Hepatic stellate cell (primary cell): ENCODE measurements around the gene SLC25A6.
"Not testable (repeated sequence)": the region's sequence is repeated elsewhere in the genome, so short reads cannot be mapped to it uniquely, and the experiment has no call there.

Source experiments
- DNase-seq: peaks from one replicate; pipeline ENCODE4 v3.0.0; 2011; ENCODE audit warnings: low spot score

SLC25A6 gene

GRCh38 chrX:1389993-1390285 lies 2.0 kb downstream of the SLC25A6 start:
- no peak for DNase-seq

DNA sequence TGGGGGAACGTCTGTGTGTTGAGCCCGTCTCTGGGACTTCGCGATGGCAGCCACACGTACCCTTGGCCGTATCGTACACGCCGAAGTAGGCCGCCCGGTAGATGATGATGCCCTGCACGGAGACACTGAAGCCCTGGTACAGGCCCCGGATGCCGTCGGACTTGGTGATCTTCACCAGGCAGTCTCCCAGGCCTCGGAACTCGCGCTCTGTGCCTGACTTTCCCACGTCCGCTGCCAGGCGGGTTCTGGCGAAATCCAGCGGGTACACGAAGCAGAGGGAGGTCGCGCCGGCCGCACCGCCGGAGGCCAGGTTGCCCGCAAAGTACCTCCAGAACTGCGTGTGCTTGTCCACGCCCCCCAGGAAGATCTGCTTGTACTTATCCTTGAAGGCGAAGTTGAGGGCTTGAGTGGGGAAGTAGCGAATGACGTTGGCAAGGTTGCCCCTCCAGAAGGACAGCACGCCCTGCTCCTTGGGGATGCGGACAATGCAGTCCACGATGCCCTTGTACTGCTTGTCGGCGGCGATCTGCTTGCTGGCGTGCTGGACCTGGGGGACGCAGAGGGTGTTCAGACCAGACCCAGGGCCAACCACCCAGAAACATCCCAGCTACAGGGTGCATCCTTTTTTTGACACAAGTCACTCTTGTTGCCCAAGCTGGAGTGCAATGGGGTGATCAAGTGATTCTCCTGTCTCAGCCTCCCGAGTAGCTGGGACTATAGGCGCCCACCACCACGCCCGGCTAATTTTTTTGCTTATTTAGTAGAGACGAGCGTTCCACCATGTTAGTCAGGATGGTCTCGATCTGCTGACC lies 2.5 kb downstream of the SLC25A6 start:
- no peak for DNase-seq

DNA sequence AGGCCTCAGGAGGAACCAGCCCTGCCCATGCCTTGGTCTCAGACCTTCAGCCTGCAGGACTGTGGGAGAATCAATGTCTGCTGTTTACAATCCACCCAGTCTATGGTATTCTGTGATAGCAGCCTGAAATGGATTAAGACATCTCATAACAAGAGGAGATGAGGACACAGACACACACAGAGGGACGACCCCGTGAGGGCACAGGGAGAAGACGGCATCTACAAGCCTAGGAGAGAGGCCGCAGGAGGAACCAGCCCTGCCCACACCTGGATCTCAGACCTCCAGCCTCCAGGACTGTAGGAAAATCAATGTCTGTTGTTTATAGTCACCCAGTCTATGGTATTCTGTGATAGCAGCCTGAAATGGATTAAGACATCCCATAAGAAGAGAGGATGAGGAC lies 3.3 kb downstream of the SLC25A6 start:
- no peak for DNase-seq

GRCh38 chrX:1387141-1387776 lies 4.7 kb downstream of the SLC25A6 start:
- no peak for DNase-seq

- DNase-seq, result no peak
Observed at GRCh38 chrX:1386338-1387127, 5.4 kb downstream of the SLC25A6 start.

- no peak for DNase-seq
Observed at GRCh38 chrX:1385253-1386223, 6.4 kb downstream of the SLC25A6 start.

DNA sequence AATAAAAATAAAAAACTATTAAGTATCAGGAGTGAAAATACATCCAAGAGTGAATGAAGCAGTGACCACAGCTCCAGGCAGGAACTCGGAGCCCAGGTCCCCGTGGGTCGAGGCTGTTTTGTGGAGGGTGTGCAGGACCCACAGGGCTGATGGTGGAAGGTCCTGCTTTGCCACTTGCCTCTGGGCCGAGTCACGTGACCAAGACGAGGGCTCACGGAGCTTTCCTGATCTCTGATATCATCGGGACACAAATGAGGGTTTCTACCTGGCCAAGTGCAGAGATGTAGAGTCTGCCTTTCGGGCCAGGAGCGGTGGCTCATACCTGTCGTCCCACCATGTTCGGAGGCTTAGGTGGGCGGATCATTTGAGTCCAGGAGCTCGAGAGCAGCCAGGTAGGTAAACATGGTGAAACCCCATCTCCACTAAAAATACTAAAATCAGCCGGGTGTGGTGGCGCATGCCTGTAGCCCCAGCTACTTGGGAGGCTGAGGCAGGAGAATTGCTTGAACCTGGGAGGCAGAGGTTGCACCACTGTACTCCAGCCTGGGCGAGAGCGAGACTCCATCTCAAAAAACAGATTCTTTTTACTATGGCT lies 7.2 kb downstream of the SLC25A6 start:
- no peak for DNase-seq

- DNase-seq, result no peak
Observed at GRCh38 chrX:1380672-1381233, 11.2 kb downstream of the SLC25A6 start.

- no peak for DNase-seq
Observed at GRCh38 chrX:1378306-1378759, 13.6 kb downstream of the SLC25A6 start.

DNA sequence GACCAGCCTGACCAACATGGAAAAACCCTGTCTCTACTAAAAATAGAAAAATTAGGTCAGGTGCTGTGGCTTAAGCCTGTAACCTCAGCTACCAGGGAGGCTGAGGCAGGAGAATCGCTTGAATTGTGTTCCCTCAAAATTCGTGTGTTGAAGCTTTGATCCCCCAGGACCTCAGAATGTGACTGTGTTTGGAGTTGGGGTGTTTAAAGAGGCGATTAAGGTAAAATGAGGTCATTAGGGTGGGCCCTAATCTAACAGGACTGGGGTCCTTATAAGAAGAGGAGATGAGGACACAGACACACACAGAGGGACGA lies 23.6 kb downstream of the SLC25A6 start:
- DNase-seq, result no peak

DNA sequence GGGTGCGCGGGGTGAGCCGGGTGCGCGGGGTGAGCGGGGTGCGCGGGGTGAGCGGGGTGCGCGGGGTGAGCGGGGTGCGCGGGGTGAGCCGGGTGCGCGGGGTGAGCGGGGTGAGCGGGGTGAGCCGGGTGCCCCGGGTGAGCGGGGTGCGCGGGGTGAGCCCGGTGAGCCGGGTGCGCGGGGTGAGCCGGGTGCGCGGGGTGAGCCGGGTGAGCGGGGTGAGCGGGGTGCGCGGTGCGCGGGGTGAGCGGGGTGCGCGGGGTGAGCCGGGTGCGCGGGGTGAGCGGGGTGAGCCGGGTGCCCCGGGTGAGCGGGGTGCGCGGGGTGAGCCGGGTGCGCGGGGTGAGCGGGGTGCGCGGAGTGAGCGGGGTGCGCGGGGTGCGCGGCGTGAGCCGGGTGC lies 25.6 kb downstream of the SLC25A6 start:
- DNase-seq, result not testable (repeated sequence)

DNA sequence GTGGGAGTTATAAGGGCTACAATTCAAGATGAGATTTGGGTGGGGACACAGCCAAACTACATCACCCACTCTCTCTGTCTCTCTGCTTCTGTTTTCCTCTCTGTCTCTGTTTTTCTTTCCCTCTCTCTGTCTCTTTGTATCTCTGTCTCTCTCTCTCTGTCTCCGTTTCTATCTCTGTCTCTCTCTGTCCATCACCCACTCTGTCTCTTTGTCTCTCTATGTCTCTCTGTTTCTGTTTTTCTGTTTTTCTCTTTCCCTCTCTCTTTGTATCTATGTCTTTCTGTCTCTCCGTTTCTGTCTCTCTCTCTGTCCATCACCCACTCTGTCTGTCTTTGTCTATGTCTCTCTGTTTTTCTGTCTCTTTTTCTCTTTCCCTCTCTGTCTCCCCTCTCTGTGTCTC lies 30.0 kb downstream of the SLC25A6 start:
- no peak for DNase-seq

- no peak for DNase-seq
Observed at GRCh38 chrX:1361275-1361674, 30.6 kb downstream of the SLC25A6 start.

DNA sequence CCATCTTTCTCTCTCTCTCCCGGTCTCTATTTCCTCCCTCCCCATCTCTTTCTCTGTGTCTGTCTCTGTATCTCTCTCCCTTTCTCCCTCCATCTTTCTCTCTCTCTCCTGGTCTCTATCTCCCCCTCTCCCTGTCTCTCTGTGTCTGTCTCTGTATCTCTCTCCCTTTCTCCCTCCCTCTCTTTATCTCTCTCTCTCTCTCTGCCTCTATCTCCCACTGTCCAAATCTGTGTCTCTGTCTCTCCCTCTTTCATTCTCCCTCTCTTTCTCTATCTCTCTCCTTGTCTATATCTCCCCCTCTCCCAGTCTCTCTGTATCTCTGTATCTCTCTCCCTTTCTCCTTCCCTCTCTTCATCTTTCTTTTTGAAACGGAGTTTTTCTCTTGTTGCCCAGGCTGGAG lies 31.7 kb downstream of the SLC25A6 start:
- DNase-seq, result no peak

DNA sequence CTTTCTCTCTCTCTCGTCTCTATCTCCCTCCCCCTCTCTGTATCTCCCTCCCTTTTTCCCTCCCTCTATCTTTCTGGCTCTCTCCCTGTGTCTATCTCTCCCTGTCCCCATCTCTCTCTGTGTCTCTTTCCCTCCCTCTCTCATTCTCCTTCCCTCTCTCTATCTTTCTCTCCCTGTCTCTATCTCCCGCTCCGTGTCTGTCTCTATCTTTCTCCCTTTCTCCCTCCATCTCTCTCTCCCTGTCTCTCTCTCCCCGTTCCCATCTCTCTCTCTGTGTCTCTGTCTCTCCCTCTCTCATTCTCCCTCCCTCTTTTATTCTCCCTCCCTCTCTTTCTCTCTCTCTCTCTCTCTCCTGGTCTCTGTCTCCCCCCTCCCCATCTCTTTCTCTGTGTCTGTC lies 32.4 kb downstream of the SLC25A6 start:
- DNase-seq, result no peak

GRCh38 chrX:1358793-1359476 lies 33.0 kb downstream of the SLC25A6 start:
- DNase-seq, result no peak

GRCh38 chrX:1357993-1358392 lies 33.9 kb downstream of the SLC25A6 start:
- no peak for DNase-seq

DNA sequence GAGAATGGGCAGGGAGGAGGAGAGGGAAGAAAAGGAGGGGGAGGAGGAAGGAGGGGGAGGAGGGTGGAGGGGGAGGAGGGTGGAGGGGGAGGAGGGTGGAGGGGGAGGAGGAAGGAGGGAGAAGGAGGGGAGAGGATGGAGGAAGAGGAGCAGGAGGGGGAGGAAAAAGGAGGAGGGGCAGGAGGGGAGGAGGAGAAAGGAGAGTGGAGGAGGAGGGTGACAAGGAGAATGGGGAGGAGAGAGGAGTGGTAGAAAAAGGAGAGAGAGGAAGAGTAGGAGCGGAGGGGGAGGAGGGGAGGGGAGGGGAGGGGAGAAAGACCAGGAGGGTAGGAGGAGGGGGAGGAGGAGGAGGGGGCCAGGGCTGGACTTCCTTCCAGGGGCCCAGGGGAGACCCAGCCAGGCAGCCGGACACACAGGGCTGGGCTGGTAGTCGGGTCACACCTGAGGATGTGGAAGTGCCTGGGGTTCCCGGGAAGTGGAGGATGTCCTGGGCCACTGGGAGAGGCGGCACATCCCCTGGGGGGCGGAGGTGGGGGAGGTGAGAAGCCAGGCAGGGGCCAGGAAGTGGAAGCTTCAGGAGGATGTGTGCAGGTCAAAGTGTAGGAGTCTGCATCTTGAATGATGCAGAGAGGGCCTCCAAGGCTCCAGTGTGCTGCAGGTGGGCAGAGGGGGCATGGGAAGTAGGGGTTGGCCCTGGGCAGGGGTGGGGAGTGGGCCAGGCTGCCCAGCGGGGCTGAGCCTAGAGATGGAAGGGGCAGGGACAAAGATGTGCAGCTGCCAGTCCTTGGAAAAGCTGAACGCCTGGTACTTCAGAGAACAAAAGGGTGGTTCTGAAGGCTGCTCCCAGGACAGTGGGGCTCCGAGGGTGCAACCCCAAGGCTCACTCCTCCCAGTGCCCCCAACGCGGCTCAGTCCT lies 36.5 kb downstream of the SLC25A6 start:
- no peak for DNase-seq
